ENCODE measurements around the gene LAMC2. TPM values are rescaled to one million over a fixed set of nuclear protein-coding genes. Genes with fewer than 3 reads are reported as not detected.
"Not testable (repeated sequence)": the region's sequence is repeated elsewhere in the genome, so short reads cannot be mapped to it uniquely, and the experiment has no call there.

LAMC2 gene
- total RNA-seq, 1 experiment from 2014 or later: 884 TPM

GRCh38 chr1:183272390-183272848, 86.4 kb downstream of the LAMC2 start:
- DNase-seq (ENCODE audit: unreplicated experiment): peak; percentile 63
- Mint-ChIP-seq H3K27me3 (ENCODE audit: insufficient read depth, unreplicated experiment) (no peaks in the 10 kb centered on the region), H3K36me3 (ENCODE audit: insufficient read depth, unreplicated experiment) (no peaks in the 10 kb centered on the region), H3K4me1 (ENCODE audit: insufficient read depth, unreplicated experiment) (peaks cover 50% of the 10 kb centered on the region), H3K4me3 (ENCODE audit: unreplicated experiment) (no peak overlapping the region), H3K27ac (ENCODE audit: low read depth, unreplicated experiment) (peak overlapping the region; percentile 90), H3K9me3 (ENCODE audit: unreplicated experiment) (no peaks in the 10 kb centered on the region)
- no peak for TF ChIP-seq CTCF (IDR thresholded peaks at IDR 0.05; ENCODE audit: unreplicated experiment)
- ChIA-PET CTCF (interaction anchor here (0.6 to 1.8 kb wide), 8 partner anchors 10 to 366 kb away, joined by 3 to 7 read pairs (median 4); no protein-coding TSS in a partner anchor), POLR2A (interaction anchor here (0.7 to 2.9 kb wide), 10 partner anchors 8 to 378 kb away, joined by 3 to 15 read pairs (median 4); no protein-coding TSS in a partner anchor)
- BruUV-seq (replicated peaks): no TSS peak
- intact Hi-C loops (cut with micrococcal nuclease): no loop called here

GRCh38 chr1:183273300-183273699, 87.2 kb downstream of the LAMC2 start:
- ChIA-PET CTCF (interaction anchor here (0.6 to 1.8 kb wide), 5 partner anchors 9 to 330 kb away, joined by 3 to 6 read pairs (median 3); no protein-coding TSS in a partner anchor), POLR2A (interaction anchor here (0.7 to 2.9 kb wide), 5 partner anchors 7 to 93 kb away, joined by 3 to 15 read pairs (median 4); no protein-coding TSS in a partner anchor)
- intact Hi-C loops (cut with micrococcal nuclease): no loop called here
- H3K27ac Mint-ChIP-seq (ENCODE audit: low read depth, unreplicated experiment): peak overlapping the region; percentile 90
- no peak overlapping the region for H3K4me3 Mint-ChIP-seq (ENCODE audit: unreplicated experiment)
- no peaks in the 10 kb centered on the region for H3K36me3 Mint-ChIP-seq (ENCODE audit: insufficient read depth, unreplicated experiment)
- no peaks in the 10 kb centered on the region for H3K9me3 Mint-ChIP-seq (ENCODE audit: unreplicated experiment)
- peak; percentile 50 for DNase-seq (ENCODE audit: unreplicated experiment)
- H3K27me3 Mint-ChIP-seq (ENCODE audit: insufficient read depth, unreplicated experiment): no peaks in the 10 kb centered on the region
- H3K4me1 Mint-ChIP-seq (ENCODE audit: insufficient read depth, unreplicated experiment): peaks cover 50% of the 10 kb centered on the region
- no TSS peak for BruUV-seq (replicated peaks)
- TF ChIP-seq CTCF (IDR thresholded peaks at IDR 0.05; ENCODE audit: unreplicated experiment): no peak

DNA sequence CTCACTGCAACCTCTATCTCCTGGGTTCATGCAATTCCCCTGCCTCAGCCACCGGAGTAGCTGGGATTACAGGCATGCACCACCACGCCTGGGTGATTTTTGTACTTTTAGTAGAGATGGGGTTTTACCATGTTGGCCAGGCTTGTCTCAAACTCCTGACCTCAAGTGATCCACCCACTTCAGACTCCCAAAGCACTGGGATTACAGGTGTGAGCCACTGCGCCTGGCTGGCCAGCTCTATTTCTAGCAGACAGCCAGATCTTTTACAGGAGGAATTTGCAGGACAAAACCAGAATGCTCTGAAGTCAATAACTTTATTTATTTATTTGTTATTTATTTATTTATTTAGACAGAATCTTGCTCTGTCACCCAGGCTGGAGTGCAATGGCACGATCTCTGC, 87.9 kb downstream of the LAMC2 start:
- ChIA-PET POLR2A (interaction anchor here (2.1 kb wide), 1 partner anchor 31 kb away, joined by 12 read pairs; no protein-coding TSS in a partner anchor), CTCF (interaction anchor here (0.6 kb wide), 3 partner anchors 33 to 669 kb away, joined by 3 read pairs; no protein-coding TSS in a partner anchor)
- intact Hi-C loops (cut with micrococcal nuclease); H3K4me3 Mint-ChIP-seq (ENCODE audit: unreplicated experiment); BruUV-seq (replicated peaks); DNase-seq (ENCODE audit: unreplicated experiment); H3K36me3 Mint-ChIP-seq (ENCODE audit: insufficient read depth, unreplicated experiment); H3K27me3 Mint-ChIP-seq (ENCODE audit: insufficient read depth, unreplicated experiment); H3K9me3 Mint-ChIP-seq (ENCODE audit: unreplicated experiment): not testable (repeated sequence)
- peaks cover 53% of the 10 kb centered on the region for H3K4me1 Mint-ChIP-seq (ENCODE audit: insufficient read depth, unreplicated experiment)
- H3K27ac Mint-ChIP-seq (ENCODE audit: low read depth, unreplicated experiment): peak overlapping the region; percentile 90

- no peaks in the 10 kb centered on the region for H3K9me3 Mint-ChIP-seq (ENCODE audit: unreplicated experiment)
- no TSS peak for BruUV-seq (replicated peaks)
- no peaks in the 10 kb centered on the region for H3K27me3 Mint-ChIP-seq (ENCODE audit: insufficient read depth, unreplicated experiment)
- H3K27ac Mint-ChIP-seq (ENCODE audit: low read depth, unreplicated experiment): peak overlapping the region; percentile 54
- H3K4me3 Mint-ChIP-seq (ENCODE audit: unreplicated experiment): no peak overlapping the region
- intact Hi-C loops (cut with micrococcal nuclease): no loop called here
- H3K4me1 Mint-ChIP-seq (ENCODE audit: insufficient read depth, unreplicated experiment): peaks cover 61% of the 10 kb centered on the region
- H3K36me3 Mint-ChIP-seq (ENCODE audit: insufficient read depth, unreplicated experiment): peaks cover 4% of the 10 kb centered on the region
- no peak for TF ChIP-seq CTCF (IDR thresholded peaks at IDR 0.05; ENCODE audit: unreplicated experiment)
- no peak for DNase-seq (ENCODE audit: unreplicated experiment)
- ChIA-PET CTCF (interaction anchor here (9.4 kb wide), 1 partner anchor 43 kb away, joined by 253 read pairs; no protein-coding TSS in a partner anchor), POLR2A (no interaction called here)
These were observed 88.8 kb downstream of the LAMC2 start for GRCh38 chr1:183274836-183275235.

All from MCF 10A (cell line).